HUES64 (cell line): Measurements from ENCODE around the gene NRL.

Experiments
- H3K27ac ChIP-seq: 2 replicates; pipeline ENCODE4 v1.7.0; 2013; ENCODE audit warnings: low read depth, low read length, inconsistent platforms
- H3K27me3 ChIP-seq: 2 replicates; pipeline ENCODE4 v1.6.1; 2013; ENCODE audit warnings: mild to moderate bottlenecking, low read length; ENCODE audit not compliant: insufficient read depth
- H3K36me3 ChIP-seq: 2 replicates; pipeline ENCODE4 v1.6.1; 2013; ENCODE audit warnings: mild to moderate bottlenecking, low read length; ENCODE audit not compliant: insufficient read depth
- H3K4me1 ChIP-seq: 2 replicates; pipeline ENCODE4 v1.6.1; 2013; ENCODE audit warnings: mild to moderate bottlenecking, low read length, moderate library complexity; ENCODE audit not compliant: insufficient read depth
- H3K4me3 ChIP-seq: 2 replicates; pipeline ENCODE4 v1.5.1; 2013; ENCODE audit warnings: mild to moderate bottlenecking, low read length, moderate library complexity
- H3K9ac ChIP-seq: 2 replicates; pipeline ENCODE4 v1.6.1; 2013; ENCODE audit warnings: mild to moderate bottlenecking, low read depth, low read length
- H3K9me3 ChIP-seq: 2 replicates; pipeline ENCODE4 v1.6.1; 2013; ENCODE audit warnings: low read depth, low read length; ENCODE audit not compliant: insufficient read depth
- WGBS: fragments of 150-250, 120-280 bp; methylation state at CpG from one replicate; pipeline ENCODE4 v1.1.7; 2013; ENCODE audit warnings: missing lambda C conversion rate; 5-methylcytosine and 5-hydroxymethylcytosine counted together

The NRL gene

DNA sequence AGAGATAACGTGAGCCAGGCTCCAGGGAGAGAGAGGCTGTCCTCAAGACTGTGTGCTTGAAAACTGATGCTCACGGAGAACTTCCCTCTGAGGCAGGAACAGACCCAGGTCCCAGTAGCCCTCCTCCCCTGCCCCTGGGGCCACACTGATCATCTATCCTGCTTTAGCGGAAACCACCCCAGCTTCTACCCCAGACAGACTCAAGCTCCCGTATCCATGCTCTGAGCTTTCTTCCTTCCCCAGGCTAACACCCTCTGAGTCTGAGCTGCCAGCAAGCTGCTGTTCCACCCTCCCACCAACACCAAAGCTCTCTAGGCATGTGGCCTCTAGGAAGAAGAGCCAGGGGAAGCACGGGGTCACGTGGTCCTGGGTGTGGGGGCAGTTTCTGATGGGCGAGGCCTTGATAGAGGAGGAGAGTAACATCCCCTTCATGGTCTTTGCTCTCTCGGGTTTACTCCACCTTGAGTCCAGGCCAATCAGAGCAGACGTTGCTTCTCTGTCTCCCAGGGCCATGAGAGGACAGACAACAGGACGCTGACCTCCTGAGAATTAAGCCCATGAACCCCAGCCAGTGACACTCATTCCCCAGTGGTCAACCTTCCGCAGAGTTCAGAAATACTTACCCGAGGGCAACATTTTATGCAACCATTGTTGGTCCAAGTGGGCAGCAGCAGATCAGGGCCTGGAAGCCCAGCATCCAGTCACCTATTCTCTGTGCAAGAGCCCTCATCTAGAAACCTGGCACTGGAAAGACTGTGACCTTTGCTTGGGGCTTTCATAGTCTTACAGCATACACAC is 19.3 kb downstream of the NRL start:
- peaks cover 14% of the 10 kb centered on the region for H3K4me1 ChIP-seq
- WGBS: 47% methylated on average over 12 of the region's 12 CpGs
- H3K4me3 ChIP-seq: peak overlapping the region; percentile 80
- peaks cover 28% of the 10 kb centered on the region for H3K36me3 ChIP-seq
- peaks cover 6% of the 10 kb centered on the region for H3K27me3 ChIP-seq
- no peaks in the 10 kb centered on the region for H3K9me3 ChIP-seq
- H3K27ac ChIP-seq: no peak overlapping the region
- peak overlapping the region; percentile 89 for H3K9ac ChIP-seq

- WGBS: 12% methylated on average over 14 of the region's 14 CpGs
- H3K27me3 ChIP-seq: peaks cover 6% of the 10 kb centered on the region
- H3K9ac ChIP-seq: peak overlapping the region; percentile 89
- H3K9me3 ChIP-seq: no peaks in the 10 kb centered on the region
- peak overlapping the region; percentile 80 for H3K4me3 ChIP-seq
- peaks cover 22% of the 10 kb centered on the region for H3K36me3 ChIP-seq
- peak overlapping the region; percentile 84 for H3K27ac ChIP-seq
- H3K4me1 ChIP-seq: peaks cover 14% of the 10 kb centered on the region
Observed at GRCh38 chr14:24094841-24095270, 19.9 kb downstream of the NRL start.

- Histone ChIP-seq H3K9me3 (no peaks in the 10 kb centered on the region), H3K36me3 (peaks cover 15% of the 10 kb centered on the region), H3K4me3 (peak within 1 kb of the TSS; percentile 80), H3K27me3 (peaks cover 6% of the 10 kb centered on the region), H3K27ac (peak within 1 kb of the TSS; percentile 84), H3K9ac (peak within 1 kb of the TSS; percentile 89), H3K4me1 (peaks cover 14% of the 10 kb centered on the region)
- WGBS: under 1% methylated on average over 68 of the region's 68 CpGs
Observed at GRCh38 chr14:24093901-24094840, 20.6 kb downstream of the NRL start, which contains the start of gene PCK2. PCK2 (plus strand) TSS chr14:24094311; CDS start chr14:24094406, 95 bp downstream.

- H3K27me3 ChIP-seq: peaks cover 6% of the 10 kb centered on the region
- peaks cover 6% of the 10 kb centered on the region for H3K36me3 ChIP-seq
- peak overlapping the region; percentile 52 for H3K9ac ChIP-seq
- WGBS: 83% methylated on average over 19 of the region's 19 CpGs
- H3K4me3 ChIP-seq: peak overlapping the region; percentile 24
- H3K27ac ChIP-seq: peak overlapping the region; percentile 77; the same call in 1 of the 2 replicates
- H3K9me3 ChIP-seq: no peaks in the 10 kb centered on the region
- H3K4me1 ChIP-seq: peaks cover 14% of the 10 kb centered on the region
Observed at GRCh38 chr14:24093207-24093900, 21.4 kb downstream of the NRL start.

DNA sequence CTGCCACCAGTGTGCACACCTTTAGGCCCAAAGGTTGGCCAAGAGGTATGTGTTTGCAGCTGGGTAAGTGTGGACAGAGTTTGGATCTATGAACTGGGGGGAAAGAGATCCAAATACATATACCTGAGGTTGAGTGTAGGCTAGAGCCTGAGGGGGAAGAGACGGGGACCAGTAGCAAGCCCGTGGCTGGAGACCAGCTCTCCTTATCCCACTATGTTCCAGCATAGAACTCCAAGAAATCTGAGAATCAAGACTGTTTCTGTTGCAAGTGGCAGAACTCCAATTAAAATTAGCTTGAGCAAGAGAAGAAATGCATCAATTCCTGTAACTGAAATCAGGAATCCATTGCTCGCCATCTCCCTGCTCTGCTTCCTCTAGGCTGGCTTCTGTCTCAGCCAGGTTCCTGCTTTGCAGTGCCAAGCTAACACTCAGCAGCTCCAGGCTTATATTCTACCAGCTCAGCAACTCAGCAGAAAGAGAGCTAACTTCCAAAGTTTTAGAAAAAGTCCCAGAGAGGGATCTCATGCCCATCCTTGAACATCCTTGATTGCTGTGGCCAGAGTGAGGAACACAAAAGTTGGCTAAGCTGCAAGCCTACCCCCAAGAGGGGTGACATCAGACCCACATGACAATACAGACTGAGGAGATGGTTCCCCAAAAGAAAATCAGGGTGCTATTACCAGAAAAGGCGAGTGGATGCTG is 22.1 kb downstream of the NRL start:
- H3K4me3 ChIP-seq: no peak overlapping the region
- 95% methylated on average over 3 of the region's 4 CpGs for WGBS
- no peak overlapping the region for H3K9ac ChIP-seq
- H3K27me3 ChIP-seq: peaks cover 6% of the 10 kb centered on the region
- no peak overlapping the region for H3K27ac ChIP-seq
- H3K9me3 ChIP-seq: no peaks in the 10 kb centered on the region
- no peaks in the 10 kb centered on the region for H3K36me3 ChIP-seq
- peaks cover 14% of the 10 kb centered on the region for H3K4me1 ChIP-seq

GRCh38 chr14:24092110-24092504 is 22.6 kb downstream of the NRL start:
- Histone ChIP-seq H3K36me3 (no peaks in the 10 kb centered on the region), H3K4me3 (no peak overlapping the region), H3K27ac (no peak overlapping the region), H3K27me3 (peaks cover 6% of the 10 kb centered on the region), H3K9ac (no peak overlapping the region), H3K9me3 (no peaks in the 10 kb centered on the region), H3K4me1 (peaks cover 14% of the 10 kb centered on the region)

DNA sequence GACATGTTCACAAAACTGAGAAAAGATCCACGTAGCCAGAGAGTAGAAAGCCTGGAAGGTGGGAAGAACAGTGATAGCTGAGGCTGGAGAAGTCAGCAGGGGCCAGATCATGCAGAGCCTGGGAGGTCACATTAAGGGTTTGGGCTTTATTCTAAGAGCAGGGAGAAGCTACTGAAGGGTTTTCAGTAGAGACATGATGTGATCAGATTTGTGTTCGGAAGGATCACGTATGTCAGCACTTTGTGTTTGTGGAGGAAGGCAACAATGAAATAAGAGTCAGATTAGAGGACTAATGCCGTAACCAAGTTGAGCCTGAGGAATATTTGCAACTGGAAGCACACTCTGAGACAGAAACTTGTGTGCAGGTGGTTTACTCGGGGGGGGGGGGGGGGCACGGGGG is 24.9 kb downstream of the NRL start:
- no peak overlapping the region for H3K4me3 ChIP-seq
- peaks cover 5% of the 10 kb centered on the region for H3K4me1 ChIP-seq
- WGBS: 90% methylated on average over 5 of the region's 6 CpGs
- H3K9me3 ChIP-seq: no peaks in the 10 kb centered on the region
- peaks cover 6% of the 10 kb centered on the region for H3K27me3 ChIP-seq
- H3K9ac ChIP-seq: no peak overlapping the region
- H3K27ac ChIP-seq: no peak overlapping the region
- no peaks in the 10 kb centered on the region for H3K36me3 ChIP-seq

- Histone ChIP-seq H3K27ac (no peak overlapping the region), H3K4me1 (no peaks in the 10 kb centered on the region), H3K9ac (no peak overlapping the region), H3K27me3 (peaks cover 18% of the 10 kb centered on the region), H3K4me3 (no peak overlapping the region), H3K36me3 (no peaks in the 10 kb centered on the region), H3K9me3 (no peaks in the 10 kb centered on the region)
- WGBS: 84% methylated on average over 2 of the region's 2 CpGs
Observed at GRCh38 chr14:24088095-24088494, 26.7 kb downstream of the NRL start.

GRCh38 chr14:24087004-24087403 is 27.7 kb downstream of the NRL start:
- Histone ChIP-seq H3K9me3 (no peaks in the 10 kb centered on the region), H3K4me3 (no peak overlapping the region), H3K27ac (no peak overlapping the region), H3K9ac (no peak overlapping the region), H3K36me3 (no peaks in the 10 kb centered on the region), H3K4me1 (0 out of 2 replicates have a peak, but pooled peaks cover 1% of the 10 kb centered on the region), H3K27me3 (peaks cover 24% of the 10 kb centered on the region)
- WGBS: 84% methylated on average over 1 of the region's 1 CpG

DNA sequence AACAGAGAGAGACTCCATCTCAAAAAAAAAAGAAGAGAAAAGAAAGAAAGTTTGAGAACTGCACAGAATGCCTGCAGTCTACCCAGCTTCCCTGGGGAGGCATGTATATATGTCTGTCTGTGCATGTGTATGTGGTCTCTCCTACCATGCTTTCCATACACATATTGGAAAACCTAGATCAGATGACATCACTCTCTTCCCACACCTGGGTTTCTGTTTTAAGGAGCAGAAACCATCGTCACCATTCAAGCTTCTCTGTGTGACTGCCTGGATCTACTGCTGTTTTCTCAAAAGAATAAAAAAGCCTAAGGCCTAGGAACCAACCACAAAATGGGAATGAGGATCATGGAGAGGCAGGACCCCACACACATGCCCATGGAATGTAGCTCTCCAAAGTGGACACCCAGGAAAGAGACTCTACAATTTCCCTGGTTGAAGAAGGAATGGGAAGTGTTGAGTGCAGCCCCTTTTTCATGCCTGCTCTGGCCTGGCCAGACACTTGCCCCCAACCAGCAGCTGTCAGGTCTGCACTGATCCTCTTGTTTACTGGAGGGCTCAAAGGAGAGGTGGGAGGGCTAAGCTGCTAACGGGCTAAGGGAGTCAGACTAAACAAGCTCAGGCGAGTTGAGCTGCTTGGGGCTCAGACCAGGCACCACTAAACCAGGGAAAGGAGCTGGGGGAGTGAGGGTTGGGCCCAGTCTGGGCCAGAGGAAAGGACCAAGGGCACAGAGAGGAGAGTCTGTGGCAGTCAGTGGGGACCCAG is 28.4 kb downstream of the NRL start:
- Histone ChIP-seq H3K27me3 (peaks cover 31% of the 10 kb centered on the region), H3K9ac (no peak overlapping the region), H3K4me1 (0 out of 2 replicates have a peak, but pooled peaks cover 4% of the 10 kb centered on the region), H3K27ac (no peak overlapping the region), H3K4me3 (no peak overlapping the region), H3K36me3 (no peaks in the 10 kb centered on the region), H3K9me3 (no peaks in the 10 kb centered on the region)
- WGBS: 64% methylated on average over 3 of the region's 3 CpGs
